Measurements from ENCODE around the gene TCERG1.

GRCh38 chr5:146446861-146447733, at the start of gene TCERG1:
- peak; percentile 71 for TF ChIP-seq CTCF (conservative IDR thresholded peaks at IDR 0.05)
- no peak for TF ChIP-seq EZH2 (IDR thresholded peaks at IDR 0.05; ENCODE audit: low read depth)
